MM.1S (cell line): ENCODE data around the gene PEX26.

Source experiments
- EZH2 ChIP-seq: fragments of 300-600 bp; sonication (generic); optimal IDR thresholded peaks from 2 replicates; pipeline ENCODE3; 2017; ENCODE audit warnings: low read depth, mild to moderate bottlenecking, antibody characterized with exemption, low read length, mixed read lengths
- EZH2phosphoT487 ChIP-seq: fragments of 300-600 bp; sonication (generic); IDR thresholded peaks from 2 replicates; pipeline ENCODE4 v1.6.1; 2018; ENCODE audit warnings: antibody characterized with exemption, low read length
- TF ChIP-seq, protein P1 (sequence below): fragments of 300-600 bp; sonication (generic); IDR thresholded peaks from 2 replicates; pipeline ENCODE4 v1.5.1; 2016; ENCODE audit warnings: antibody characterized with exemption, low read length, mixed read lengths

DNA sequence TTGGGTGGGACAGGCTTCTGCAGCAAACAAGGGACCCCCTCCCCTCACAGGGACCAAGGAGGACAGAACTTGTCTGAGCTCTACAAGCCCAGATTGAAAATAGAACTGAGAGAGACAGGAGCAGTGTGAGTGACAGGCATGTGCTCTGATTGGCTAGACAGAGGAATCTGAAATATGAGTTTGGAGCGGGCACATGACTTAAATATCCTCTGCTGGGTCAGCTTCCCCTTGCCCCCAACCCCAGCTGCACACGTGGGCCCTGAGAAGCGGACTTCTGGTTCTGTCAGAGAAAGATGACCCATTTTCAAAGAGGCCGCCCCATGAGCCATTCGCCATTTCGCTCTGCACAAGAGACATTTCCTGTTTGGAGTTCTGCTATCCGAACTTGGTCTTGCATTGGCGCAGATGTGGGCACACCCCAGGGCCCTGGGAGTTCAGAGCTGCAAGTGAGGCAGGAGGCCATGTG is 38.1 kb downstream of the PEX26 start:
- no peak for TF ChIP-seq EZH2
- TF ChIP-seq, protein P1, sequence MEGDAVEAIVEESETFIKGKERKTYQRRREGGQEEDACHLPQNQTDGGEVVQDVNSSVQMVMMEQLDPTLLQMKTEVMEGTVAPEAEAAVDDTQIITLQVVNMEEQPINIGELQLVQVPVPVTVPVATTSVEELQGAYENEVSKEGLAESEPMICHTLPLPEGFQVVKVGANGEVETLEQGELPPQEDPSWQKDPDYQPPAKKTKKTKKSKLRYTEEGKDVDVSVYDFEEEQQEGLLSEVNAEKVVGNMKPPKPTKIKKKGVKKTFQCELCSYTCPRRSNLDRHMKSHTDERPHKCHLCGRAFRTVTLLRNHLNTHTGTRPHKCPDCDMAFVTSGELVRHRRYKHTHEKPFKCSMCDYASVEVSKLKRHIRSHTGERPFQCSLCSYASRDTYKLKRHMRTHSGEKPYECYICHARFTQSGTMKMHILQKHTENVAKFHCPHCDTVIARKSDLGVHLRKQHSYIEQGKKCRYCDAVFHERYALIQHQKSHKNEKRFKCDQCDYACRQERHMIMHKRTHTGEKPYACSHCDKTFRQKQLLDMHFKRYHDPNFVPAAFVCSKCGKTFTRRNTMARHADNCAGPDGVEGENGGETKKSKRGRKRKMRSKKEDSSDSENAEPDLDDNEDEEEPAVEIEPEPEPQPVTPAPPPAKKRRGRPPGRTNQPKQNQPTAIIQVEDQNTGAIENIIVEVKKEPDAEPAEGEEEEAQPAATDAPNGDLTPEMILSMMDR = no peak
- TF ChIP-seq EZH2phosphoT487 = no peak
